Measurements from ENCODE around the gene GAD2. TPM values are rescaled to one million over a fixed set of nuclear protein-coding genes. Genes with fewer than 3 reads are reported as not detected.

The GAD2 gene
- total RNA-seq, 1 experiment from 2014 or later: not detected

DNA sequence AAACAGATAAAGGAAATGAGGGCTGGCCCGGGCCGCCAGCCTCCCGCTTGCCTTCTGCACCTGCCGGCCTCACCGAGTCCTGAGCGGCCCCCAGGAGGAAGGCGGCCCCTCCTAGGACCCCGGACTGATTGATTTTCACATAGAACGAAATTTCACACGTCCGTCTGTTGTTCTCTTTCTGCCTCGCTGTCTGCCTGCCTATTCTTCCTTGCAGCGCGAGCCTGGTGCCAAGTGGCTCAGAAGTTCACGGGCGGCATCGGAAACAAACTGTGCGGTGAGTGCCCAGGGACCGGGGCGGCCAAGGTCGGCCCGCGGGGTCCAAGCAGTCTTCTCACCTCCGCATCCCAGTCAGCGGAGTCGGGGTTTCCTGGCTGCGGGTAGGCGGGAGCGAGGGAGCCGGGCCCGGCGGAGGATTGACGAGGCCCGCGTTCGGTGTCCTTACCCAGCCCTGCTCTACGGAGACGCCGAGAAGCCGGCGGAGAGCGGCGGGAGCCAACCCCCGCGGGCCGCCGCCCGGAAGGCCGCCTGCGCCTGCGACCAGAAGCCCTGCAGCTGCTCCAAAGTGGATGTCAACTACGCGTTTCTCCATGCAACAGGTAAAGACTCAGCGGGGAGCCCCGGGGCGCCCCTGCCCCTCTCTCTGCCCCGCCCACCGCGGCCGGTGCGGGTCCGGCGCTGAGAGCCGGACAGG, 967 bp downstream of the GAD2 start:
- no peak for DNase-seq (ENCODE audit: low read depth, low spot score)
- in situ Hi-C loops (cut with HindIII; ENCODE audit: low pct_unique_long_range_greater_than_20kb, low sequenced_read_pairs): no loop called here

DNA sequence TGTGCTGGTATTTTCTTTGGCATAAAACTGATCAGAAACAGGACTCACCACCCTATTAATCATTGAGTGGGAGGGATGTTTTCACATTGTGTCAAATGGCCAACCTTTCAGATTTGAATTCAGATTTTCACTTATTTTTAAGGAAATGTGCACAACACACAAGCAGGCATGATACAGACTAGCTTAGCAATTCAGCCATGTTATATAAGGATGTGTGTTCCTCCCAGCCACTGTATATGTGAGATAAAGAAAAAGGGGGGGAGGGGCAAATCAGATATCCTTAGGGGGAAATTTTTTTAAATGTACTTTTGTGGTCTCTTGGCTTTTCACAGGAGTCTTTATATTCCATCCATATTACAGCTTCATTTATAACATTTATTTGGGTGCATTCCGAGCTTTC, 3.1 kb downstream of the GAD2 start:
- in situ Hi-C loops (cut with HindIII; ENCODE audit: low pct_unique_long_range_greater_than_20kb, low sequenced_read_pairs): no loop called here
- no peak for DNase-seq (ENCODE audit: low read depth, low spot score)

- DNase-seq (ENCODE audit: low read depth, low spot score): no peak
- in situ Hi-C loops (cut with HindIII; ENCODE audit: low pct_unique_long_range_greater_than_20kb, low sequenced_read_pairs): no loop called here
Observed at GRCh38 chr10:26220901-26221300, 4.3 kb downstream of the GAD2 start.

DNA sequence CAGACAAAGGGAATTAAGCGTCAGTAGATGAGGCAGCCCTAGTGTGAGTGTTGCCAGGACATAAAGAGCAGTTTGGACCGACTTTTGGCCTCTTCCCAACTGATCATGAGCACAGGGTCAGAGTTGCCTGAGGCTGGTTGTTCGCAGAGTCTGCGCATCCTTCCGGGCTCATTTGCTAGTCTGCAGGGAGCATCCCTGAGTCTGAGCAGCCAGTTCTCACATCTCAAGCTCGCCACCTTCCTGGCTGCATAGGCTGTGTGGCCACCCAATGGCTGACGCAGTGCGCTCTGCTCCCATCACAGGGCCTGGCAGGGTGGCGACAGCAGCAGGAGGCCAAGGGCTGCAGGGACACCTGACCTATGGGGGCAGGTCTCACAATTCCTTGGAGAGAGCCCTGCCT, 5.0 kb downstream of the GAD2 start:
- DNase-seq (ENCODE audit: low read depth, low spot score): no peak
- in situ Hi-C loops (cut with HindIII; ENCODE audit: low pct_unique_long_range_greater_than_20kb, low sequenced_read_pairs): no loop called here

- in situ Hi-C loops (cut with HindIII; ENCODE audit: low pct_unique_long_range_greater_than_20kb, low sequenced_read_pairs): no loop called here
- no peak for DNase-seq (ENCODE audit: low read depth, low spot score)
Observed at GRCh38 chr10:26222563-26222962, 6.0 kb downstream of the GAD2 start.

DNA sequence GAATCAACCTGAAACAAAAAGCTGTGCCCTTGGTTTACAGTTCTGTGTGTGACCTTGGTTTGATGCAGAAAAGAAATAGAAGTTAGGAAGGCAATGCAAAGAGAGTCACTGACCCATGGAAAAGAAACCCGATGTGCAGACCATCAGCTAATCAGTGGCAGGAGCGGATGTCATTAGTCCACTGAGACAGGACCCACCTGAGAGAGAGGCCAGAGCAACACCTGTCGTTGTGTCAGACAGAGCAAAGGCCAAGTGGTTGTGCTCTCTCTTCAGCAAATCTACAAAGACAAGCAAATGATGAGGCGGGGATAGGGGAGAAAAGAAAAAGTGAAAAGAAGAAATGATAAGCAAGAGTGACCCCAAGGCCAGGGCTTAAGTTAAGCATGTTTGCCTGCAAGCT, 8.7 kb downstream of the GAD2 start:
- in situ Hi-C loops (cut with HindIII; ENCODE audit: low pct_unique_long_range_greater_than_20kb, low sequenced_read_pairs): no loop called here
- DNase-seq (ENCODE audit: low read depth, low spot score): no peak

DNA sequence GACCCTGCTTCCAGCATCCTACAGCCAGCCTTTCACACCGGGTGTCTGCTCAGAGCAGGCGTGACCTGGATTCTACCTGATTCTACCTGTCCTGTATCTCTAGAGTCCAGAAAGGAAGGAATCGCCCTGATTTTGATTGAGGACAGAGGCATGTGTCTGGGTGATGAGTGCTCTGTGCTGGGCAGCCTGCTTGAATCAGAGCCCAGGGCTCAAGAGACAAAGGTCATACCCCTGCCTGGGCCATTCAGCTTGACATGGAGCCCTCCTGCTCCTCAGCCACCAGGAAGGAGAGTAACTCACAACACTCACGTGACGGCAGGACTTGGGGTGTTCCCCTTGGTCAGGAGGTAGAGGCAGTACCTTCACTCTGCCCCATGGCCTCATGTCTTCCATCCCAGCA, 11.2 kb downstream of the GAD2 start:
- DNase-seq (ENCODE audit: low read depth, low spot score): no peak
- in situ Hi-C loops (cut with HindIII; ENCODE audit: low pct_unique_long_range_greater_than_20kb, low sequenced_read_pairs): no loop called here

GRCh38 chr10:26232174-26232573, 15.6 kb downstream of the GAD2 start:
- DNase-seq (ENCODE audit: low read depth, low spot score): no peak
- in situ Hi-C loops (cut with HindIII; ENCODE audit: low pct_unique_long_range_greater_than_20kb, low sequenced_read_pairs): no loop called here

DNA sequence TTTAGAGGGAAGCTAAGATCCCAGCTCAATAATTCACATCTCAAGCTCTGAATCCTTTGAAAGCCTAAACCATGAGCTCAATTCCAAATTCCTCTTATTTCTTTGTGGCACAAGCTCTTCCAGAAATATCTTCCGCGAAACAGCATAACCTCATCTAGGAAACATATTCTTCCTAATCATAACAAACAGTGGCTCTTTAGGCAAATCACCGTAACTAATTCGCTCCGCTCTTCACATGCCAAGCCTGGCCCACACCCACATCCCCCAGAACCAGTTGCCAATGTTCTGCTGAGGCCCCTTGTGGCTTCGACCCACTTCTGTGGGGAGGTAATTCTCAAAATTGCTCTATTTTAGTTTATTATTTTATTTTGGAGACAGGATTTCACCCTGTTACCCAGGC, 19.2 kb downstream of the GAD2 start:
- no peak for DNase-seq (ENCODE audit: low read depth, low spot score)

DNA sequence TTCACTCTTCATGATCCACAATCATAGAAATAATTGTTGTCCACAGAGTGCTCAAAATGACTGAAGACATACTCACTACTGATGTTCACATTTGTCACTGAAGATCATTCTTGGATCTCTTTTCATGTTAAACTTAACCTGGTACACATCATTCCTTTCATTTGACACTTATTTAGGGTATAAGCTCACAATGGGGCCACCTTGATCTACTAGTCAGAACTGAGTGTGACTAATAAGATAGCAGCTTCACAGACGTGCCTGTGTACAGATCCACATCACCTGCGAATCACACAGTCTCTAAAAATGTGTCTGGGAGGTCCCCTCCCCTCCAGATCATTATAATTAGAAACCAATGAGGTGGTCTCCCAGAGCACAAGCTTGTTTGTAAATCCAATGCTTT, 21.8 kb downstream of the GAD2 start:
- DNase-seq (ENCODE audit: low read depth, low spot score): no peak
- in situ Hi-C loops (cut with HindIII; ENCODE audit: low pct_unique_long_range_greater_than_20kb, low sequenced_read_pairs): no loop called here

More for the DNA sequence above, 19.2 kb downstream of the GAD2 start:
- in situ Hi-C loops (cut with HindIII; ENCODE audit: low pct_unique_long_range_greater_than_20kb, low sequenced_read_pairs): no loop called here

- in situ Hi-C loops (cut with HindIII; ENCODE audit: low pct_unique_long_range_greater_than_20kb, low sequenced_read_pairs): no loop called here
- no peak for DNase-seq (ENCODE audit: low read depth, low spot score)
Observed at GRCh38 chr10:26242706-26243350, 26.3 kb downstream of the GAD2 start.

DNA sequence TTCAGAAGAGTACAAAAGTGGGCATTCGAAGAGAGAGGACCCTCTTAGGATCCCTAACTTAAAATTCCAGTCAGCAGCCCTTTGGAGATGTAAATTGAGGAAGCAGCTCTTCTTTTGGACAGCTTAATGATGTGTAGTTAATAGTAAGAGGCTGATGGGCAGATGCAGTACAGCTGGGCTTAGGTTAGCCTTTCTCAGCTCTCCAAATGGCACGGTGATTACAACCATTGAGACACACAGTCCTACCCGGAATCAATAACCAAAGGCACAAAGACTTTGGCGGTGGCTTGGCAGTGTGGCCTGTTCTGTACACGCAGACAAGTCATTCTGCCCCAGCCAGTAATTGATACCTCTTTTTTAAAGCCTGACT, 26.8 kb downstream of the GAD2 start:
- in situ Hi-C loops (cut with HindIII; ENCODE audit: low pct_unique_long_range_greater_than_20kb, low sequenced_read_pairs): no loop called here
- DNase-seq (ENCODE audit: low read depth, low spot score): no peak

DNA sequence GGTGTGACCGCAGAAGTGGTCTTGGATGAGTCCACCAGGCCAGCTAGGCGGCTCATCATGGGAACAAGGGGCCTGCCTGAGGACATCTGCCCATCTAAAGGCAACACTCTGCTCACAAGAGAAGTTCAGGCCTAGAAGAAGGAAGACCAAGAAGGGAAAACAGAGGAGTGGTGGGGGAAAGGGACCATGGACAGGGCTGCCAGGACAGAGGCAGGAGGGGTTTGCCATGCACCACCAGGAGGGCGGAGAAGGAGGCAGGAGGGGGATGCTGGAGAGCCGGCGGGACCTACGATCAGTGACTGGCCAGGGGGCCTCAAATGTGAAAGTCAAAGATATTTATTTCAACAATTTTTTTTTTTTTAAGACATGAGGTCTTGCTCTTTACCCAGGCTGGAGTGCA, 33.1 kb downstream of the GAD2 start:
- in situ Hi-C loops (cut with HindIII; ENCODE audit: low pct_unique_long_range_greater_than_20kb, low sequenced_read_pairs): no loop called here
- no peak for DNase-seq (ENCODE audit: low read depth, low spot score)

GRCh38 chr10:26251925-26252324, 35.4 kb downstream of the GAD2 start:
- DNase-seq (ENCODE audit: low read depth, low spot score): no peak
- in situ Hi-C loops (cut with HindIII; ENCODE audit: low pct_unique_long_range_greater_than_20kb, low sequenced_read_pairs): no loop called here

GRCh38 chr10:26254616-26255015, 38.0 kb downstream of the GAD2 start:
- in situ Hi-C loops (cut with HindIII; ENCODE audit: low pct_unique_long_range_greater_than_20kb, low sequenced_read_pairs): no loop called here
- DNase-seq (ENCODE audit: low read depth, low spot score): no peak

- in situ Hi-C loops (cut with HindIII; ENCODE audit: low pct_unique_long_range_greater_than_20kb, low sequenced_read_pairs): no loop called here
Observed at GRCh38 chr10:26259341-26259740, 42.8 kb downstream of the GAD2 start.

DNA sequence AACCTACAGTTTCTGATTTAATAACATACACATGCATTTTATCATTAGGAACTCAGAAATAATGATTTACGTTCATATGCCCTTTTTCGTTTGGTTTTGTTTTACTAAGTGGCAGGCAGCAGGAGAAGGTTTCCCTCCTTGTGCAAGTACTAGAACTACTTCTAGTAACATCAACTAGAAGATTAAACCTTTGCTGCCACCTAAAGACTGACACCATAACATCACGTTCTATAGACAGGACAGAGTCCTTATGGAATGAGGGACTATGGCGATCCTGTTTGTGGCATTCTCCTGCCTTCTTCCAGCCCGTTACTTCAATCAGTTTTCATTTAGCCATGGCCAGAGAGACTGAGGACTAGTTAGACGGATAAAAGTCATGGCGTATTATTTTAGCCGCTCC, 53.2 kb downstream of the GAD2 start:
- in situ Hi-C loops (cut with HindIII; ENCODE audit: low pct_unique_long_range_greater_than_20kb, low sequenced_read_pairs): no loop called here
- peak; percentile 71 for DNase-seq (ENCODE audit: low read depth, low spot score)

More at GRCh38 chr10:26259341-26259740, 42.8 kb downstream of the GAD2 start:
- DNase-seq (ENCODE audit: low read depth, low spot score): no peak

- in situ Hi-C loops (cut with HindIII; ENCODE audit: low pct_unique_long_range_greater_than_20kb, low sequenced_read_pairs): no loop called here
Observed at GRCh38 chr10:26274391-26274790, 57.8 kb downstream of the GAD2 start.

GRCh38 chr10:26278295-26278694, 61.7 kb downstream of the GAD2 start:
- in situ Hi-C loops (cut with HindIII; ENCODE audit: low pct_unique_long_range_greater_than_20kb, low sequenced_read_pairs): no loop called here

More at GRCh38 chr10:26274391-26274790, 57.8 kb downstream of the GAD2 start:
- no peak for DNase-seq (ENCODE audit: low read depth, low spot score)

More at GRCh38 chr10:26278295-26278694, 61.7 kb downstream of the GAD2 start:
- no peak for DNase-seq (ENCODE audit: low read depth, low spot score)
